CD4-positive, alpha-beta memory T cell (primary cell): ENCODE measurements around the gene ABL1. TPM values are rescaled to one million over a fixed set of nuclear protein-coding genes. Genes with fewer than 3 reads are reported as not detected.

Experiments
- CTCF ChIA-PET: fragments of 350-600 bp; sonication (Branson Sonifier 250); formaldehyde crosslinking; loops from one replicate; lab custom pipeline; 2021; ENCODE audit warnings: inconsistent platforms; ENCODE audit not compliant: partially characterized antibody; lab: Charles Lee
- POLR2A ChIA-PET: fragments of 350-600 bp; sonication (Branson Sonifier 250); formaldehyde crosslinking; loops from one replicate; lab custom pipeline; 2021; ENCODE audit not compliant: partially characterized antibody; lab: Charles Lee
- DNase-seq, 5 donors: peaks; one replicate each; pipeline versions ENCODE4 v3.0.0 to v3.0.0-alpha.2; 2020 to 2022; ENCODE audit warnings: mixed read lengths in 1 of 5
- H3K27ac ChIP-seq: one replicate; pipeline ENCODE4 v1.7.0; 2013; ENCODE audit warnings: low read depth, low read length
- H3K27me3 ChIP-seq: 2 replicates; pipeline ENCODE4 v1.7.0; 2013; ENCODE audit warnings: mild to moderate bottlenecking, low read length, moderate library complexity; ENCODE audit not compliant: insufficient read depth
- H3K36me3 ChIP-seq: 2 replicates; pipeline ENCODE4 v1.7.0; 2013; ENCODE audit warnings: mild to moderate bottlenecking, low read length, moderate library complexity; ENCODE audit not compliant: insufficient read depth
- H3K4me1 ChIP-seq: 2 replicates; pipeline ENCODE4 v1.7.0; 2013; ENCODE audit warnings: mild to moderate bottlenecking, low read length, moderate library complexity; ENCODE audit not compliant: insufficient read depth
- H3K4me3 ChIP-seq, 2 donors: one replicate each; pipeline ENCODE4 v1.7.0; 2013; ENCODE audit warnings: low read length in 2 of 2, mild to moderate bottlenecking in 1 of 2
- H3K9me3 ChIP-seq, 2 donors: one replicate each; pipeline ENCODE4 v1.7.0; 2013; ENCODE audit warnings: low read length in 2 of 2, control low read depth in 1 of 2; ENCODE audit not compliant: control insufficient read depth in 1 of 2
- H3K27ac Mint-ChIP-seq, 7 donors: one replicate each; pipeline ENCODE4 v1.8.0; 2020 to 2021; ENCODE audit warnings: mixed read lengths in 7 of 7, mild to moderate bottlenecking in 6 of 7, inconsistent platforms in 3 of 7, moderate library complexity in 3 of 7
- H3K27me3 Mint-ChIP-seq, 2 donors: one replicate each; pipeline ENCODE4 v1.8.0; 2020 to 2021; ENCODE audit warnings: mixed read lengths in 2 of 2
- H3K36me3 Mint-ChIP-seq, 2 donors: one replicate each; pipeline ENCODE4 v1.8.0; 2020 to 2021; ENCODE audit warnings: mixed read lengths in 2 of 2, inconsistent platforms in 1 of 2, mild to moderate bottlenecking in 1 of 2
- H3K4me1 Mint-ChIP-seq, 4 donors: one replicate each; pipeline ENCODE4 v1.8.0; 2020 to 2021; ENCODE audit warnings: mixed read lengths in 4 of 4, mild to moderate bottlenecking in 1 of 4
- H3K4me3 Mint-ChIP-seq, 8 donors: one replicate each; pipeline ENCODE4 v1.8.0; 2020 to 2021; ENCODE audit warnings: mixed read lengths in 8 of 8, mild to moderate bottlenecking in 7 of 8, moderate library complexity in 6 of 8, inconsistent platforms in 3 of 8
- H3K9me3 Mint-ChIP-seq, 8 donors: one replicate each; pipeline ENCODE4 v1.8.0; 2020 to 2021; ENCODE audit warnings: mixed read lengths in 8 of 8, mild to moderate bottlenecking in 5 of 8, inconsistent platforms in 3 of 8, moderate library complexity in 1 of 8
- intact Hi-C: fragments of 100-400 bp; cut with micrococcal nuclease; formaldehyde crosslinking; loops from one replicate; pipeline ENCODE4 v1.15.1; 2023
- polyA plus RNA-seq, 2 donors: library from polyadenylated mRNA; unstranded; fragments of 300-500 nt; fragmentation: Illumina TruSeq; gene quantifications; one replicate each; pipeline ENCODE4 v1.2.3, GENCODE V29; 2021
- total RNA-seq, 2 experiments: library from RNA; stranded (reverse); gene quantifications; one replicate each; pipeline ENCODE4 v1.2.3, GENCODE V29; 2021

The ABL1 gene
- total and polyA plus RNA-seq, 4 experiments from 2014 or later: 3.2 to 34.4 (median 23.0) TPM

GRCh38 chr9:130917168-130917960 is 82.3 kb downstream of the ABL1 start:
- Mint-ChIP-seq H3K9me3 (no peaks in the 10 kb centered on the region), H3K4me3 (no peak overlapping the region), H3K27ac (no peak overlapping the region), H3K27me3 (peaks cover 0 to 2% of the 10 kb centered on the region in 2 donors), H3K4me1 (no peaks in the 10 kb centered on the region), H3K36me3 (no peaks in the 10 kb centered on the region)
- Histone ChIP-seq H3K27me3 (peaks cover 10% of the 10 kb centered on the region), H3K9me3 (no peaks in the 10 kb centered on the region), H3K4me1 (no peaks in the 10 kb centered on the region), H3K36me3 (no peaks in the 10 kb centered on the region), H3K27ac (no peak overlapping the region), H3K4me3 (no peak overlapping the region)
- ChIA-PET POLR2A (no interaction called here), CTCF (no interaction called here)
- no peak for DNase-seq
- intact Hi-C loops: no loop called here

GRCh38 chr9:130918101-130918825 is 83.2 kb downstream of the ABL1 start:
- no peaks in the 10 kb centered on the region for H3K4me1 Mint-ChIP-seq
- H3K4me3 Mint-ChIP-seq: no peak overlapping the region
- intact Hi-C loops: no loop called here
- Histone ChIP-seq H3K9me3 (no peaks in the 10 kb centered on the region), H3K4me1 (no peaks in the 10 kb centered on the region), H3K36me3 (no peaks in the 10 kb centered on the region), H3K27me3 (peaks cover 7% of the 10 kb centered on the region), H3K27ac (no peak overlapping the region), H3K4me3 (no peak overlapping the region)
- no peak for DNase-seq
- no peak overlapping the region for H3K27ac Mint-ChIP-seq
- no peaks in the 10 kb centered on the region for H3K36me3 Mint-ChIP-seq
- ChIA-PET POLR2A (no interaction called here), CTCF (no interaction called here)
- peaks cover 6 to 8% of the 10 kb centered on the region in 2 donors for H3K27me3 Mint-ChIP-seq
- no peaks in the 10 kb centered on the region for H3K9me3 Mint-ChIP-seq

- H3K27me3 ChIP-seq: peaks cover 3% of the 10 kb centered on the region
- no peak overlapping the region for H3K27ac Mint-ChIP-seq
- intact Hi-C loops: no loop called here
- ChIA-PET POLR2A (no interaction called here), CTCF (no interaction called here)
- H3K36me3 Mint-ChIP-seq: no peaks in the 10 kb centered on the region
- no peaks in the 10 kb centered on the region for H3K9me3 ChIP-seq
- H3K4me3 Mint-ChIP-seq: no peak overlapping the region
- H3K4me1 Mint-ChIP-seq: no peaks in the 10 kb centered on the region
- H3K27me3 Mint-ChIP-seq: peaks cover 6 to 8% of the 10 kb centered on the region in 2 donors
- H3K4me1 ChIP-seq: no peaks in the 10 kb centered on the region
- no peak overlapping the region for H3K27ac ChIP-seq
- no peak overlapping the region for H3K4me3 ChIP-seq
- DNase-seq: no peak
- no peaks in the 10 kb centered on the region for H3K9me3 Mint-ChIP-seq
- no peaks in the 10 kb centered on the region for H3K36me3 ChIP-seq
Measured at GRCh38 chr9:130918826-130919558, 83.9 kb downstream of the ABL1 start.

GRCh38 chr9:130919559-130920145 is 84.6 kb downstream of the ABL1 start:
- H3K4me3 Mint-ChIP-seq: no peak overlapping the region
- no peaks in the 10 kb centered on the region for H3K9me3 Mint-ChIP-seq
- H3K27ac Mint-ChIP-seq: no peak overlapping the region
- H3K27me3 Mint-ChIP-seq: peaks cover 6 to 8% of the 10 kb centered on the region in 2 donors
- Histone ChIP-seq H3K4me1 (no peaks in the 10 kb centered on the region), H3K36me3 (no peaks in the 10 kb centered on the region), H3K9me3 (no peaks in the 10 kb centered on the region), H3K27me3 (no peaks in the 10 kb centered on the region), H3K27ac (no peak overlapping the region), H3K4me3 (no peak overlapping the region)
- no peaks in the 10 kb centered on the region for H3K4me1 Mint-ChIP-seq
- no peaks in the 10 kb centered on the region for H3K36me3 Mint-ChIP-seq
- POLR2A ChIA-PET: no interaction called here
- no peak for DNase-seq
- CTCF ChIA-PET: no interaction called here
- intact Hi-C loops: no loop called here

- POLR2A ChIA-PET: no interaction called here
- Histone ChIP-seq H3K9me3 (no peaks in the 10 kb centered on the region), H3K27ac (no peak overlapping the region), H3K4me3 (no peak overlapping the region), H3K27me3 (no peaks in the 10 kb centered on the region), H3K4me1 (no peaks in the 10 kb centered on the region), H3K36me3 (no peaks in the 10 kb centered on the region)
- Mint-ChIP-seq H3K4me3 (no peak overlapping the region), H3K27ac (no peak overlapping the region), H3K27me3 (peaks cover 6 to 8% of the 10 kb centered on the region in 2 donors), H3K36me3 (no peaks in the 10 kb centered on the region), H3K4me1 (no peaks in the 10 kb centered on the region), H3K9me3 (no peaks in the 10 kb centered on the region)
- intact Hi-C loops: no loop called here
- peak in 1 of 5 donors; percentile 17 for DNase-seq
- CTCF ChIA-PET: no interaction called here
Measured at GRCh38 chr9:130920233-130920632, 85.2 kb downstream of the ABL1 start.

- Mint-ChIP-seq H3K9me3 (no peaks in the 10 kb centered on the region), H3K4me1 (no peaks in the 10 kb centered on the region), H3K27ac (no peak overlapping the region)
Measured at GRCh38 chr9:130920762-130921299, 85.8 kb downstream of the ABL1 start.

More at GRCh38 chr9:130920762-130921299, 85.8 kb downstream of the ABL1 start:
- no peaks in the 10 kb centered on the region for H3K4me1 ChIP-seq
- ChIA-PET POLR2A (no interaction called here), CTCF (no interaction called here)
- no peak overlapping the region for H3K27ac ChIP-seq
- peak in 1 of 5 donors; percentile 15 for DNase-seq
- Mint-ChIP-seq H3K27me3 (peaks cover 6 to 8% of the 10 kb centered on the region in 2 donors), H3K36me3 (no peaks in the 10 kb centered on the region), H3K4me3 (no peak overlapping the region)
- intact Hi-C loops: no loop called here
- H3K9me3 ChIP-seq: no peaks in the 10 kb centered on the region
- no peaks in the 10 kb centered on the region for H3K36me3 ChIP-seq
- no peak overlapping the region for H3K4me3 ChIP-seq
- H3K27me3 ChIP-seq: no peaks in the 10 kb centered on the region
